Measurements from ENCODE around the gene GLO1.

GLO1 gene

GRCh38 chr6:38678178-38678760 lies 24.7 kb downstream of the GLO1 start:
- no peak overlapping the region for H2AFZ ChIP-seq (ENCODE audit: low read depth, low read length)
- H3K4me3 ChIP-seq (ENCODE audit: low read depth in 1 of 2, low read length in 2 of 2): no peak overlapping the region
- no peak overlapping the region for H3K27ac ChIP-seq (ENCODE audit: low read length)
- no peak for ATAC-seq (ENCODE audit: insufficient read depth, low read depth)
- H3K9ac ChIP-seq (ENCODE audit: low read depth, low read length): no peak overlapping the region
- no peaks in the 10 kb centered on the region for H3K9me3 ChIP-seq (ENCODE audit: insufficient read depth, low read length, severe bottlenecking)
- H3K36me3 ChIP-seq (ENCODE audit: insufficient read depth, low read length): peaks cover 77% of the 10 kb centered on the region
- H3K27me3 ChIP-seq (ENCODE audit: insufficient read depth, low read length, poor library complexity): no peaks in the 10 kb centered on the region
- no peak overlapping the region for H3K4me2 ChIP-seq (ENCODE audit: insufficient read depth, low read length)
- TF ChIP-seq CTCF (IDR thresholded peaks at IDR 0.05; ENCODE audit: borderline replicate concordance, extremely low read depth, low read length, poor library complexity, severe bottlenecking): no peak
- no peak for TF ChIP-seq EZH2 (IDR thresholded peaks at IDR 0.05; ENCODE audit: borderline replicate concordance, low read depth, low read length, severe bottlenecking)
- H3K4me1 ChIP-seq (ENCODE audit: insufficient read depth, low read length): no peaks in the 10 kb centered on the region
- peaks cover 3% of the 10 kb centered on the region; the same call in 1 of the 2 replicates for H4K20me1 ChIP-seq (ENCODE audit: insufficient read depth, low read length)
- DNase-seq: no peak
- H3K79me2 ChIP-seq (ENCODE audit: insufficient read depth, low read length): no peaks in the 10 kb centered on the region

- Histone ChIP-seq H3K79me2 (ENCODE audit: insufficient read depth, low read length) (no peaks in the 10 kb centered on the region), H3K27me3 (ENCODE audit: insufficient read depth, low read length, poor library complexity) (no peaks in the 10 kb centered on the region), H3K9ac (ENCODE audit: low read depth, low read length) (no peak overlapping the region), H3K4me3 (ENCODE audit: low read depth in 1 of 2, low read length in 2 of 2) (no peak overlapping the region), H3K4me1 (ENCODE audit: insufficient read depth, low read length) (no peaks in the 10 kb centered on the region), H3K36me3 (ENCODE audit: insufficient read depth, low read length) (peaks cover 66% of the 10 kb centered on the region), H3K4me2 (ENCODE audit: insufficient read depth, low read length) (no peak overlapping the region), H2AFZ (ENCODE audit: low read depth, low read length) (no peak overlapping the region), H3K27ac (ENCODE audit: low read length) (no peak overlapping the region), H4K20me1 (ENCODE audit: insufficient read depth, low read length) (peaks cover 3% of the 10 kb centered on the region; the same call in 1 of the 2 replicates), H3K9me3 (ENCODE audit: insufficient read depth, low read length, severe bottlenecking) (no peaks in the 10 kb centered on the region)
- DNase-seq (no peak), ATAC-seq (ENCODE audit: insufficient read depth, low read depth) (no peak)
- TF ChIP-seq CTCF (IDR thresholded peaks at IDR 0.05; ENCODE audit: borderline replicate concordance, extremely low read depth, low read length, poor library complexity, severe bottlenecking) (no peak), EZH2 (IDR thresholded peaks at IDR 0.05; ENCODE audit: borderline replicate concordance, low read depth, low read length, severe bottlenecking) (no peak)
These were observed 25.9 kb downstream of the GLO1 start for GRCh38 chr6:38676974-38677544.

GRCh38 chr6:38676236-38676973 lies 26.5 kb downstream of the GLO1 start:
- Histone ChIP-seq H4K20me1 (ENCODE audit: insufficient read depth, low read length) (peaks cover under 1% of the 10 kb centered on the region; the same call in 1 of the 2 replicates), H2AFZ (ENCODE audit: low read depth, low read length) (no peak overlapping the region), H3K4me2 (ENCODE audit: insufficient read depth, low read length) (no peak overlapping the region), H3K4me1 (ENCODE audit: insufficient read depth, low read length) (no peaks in the 10 kb centered on the region), H3K9ac (ENCODE audit: low read depth, low read length) (no peak overlapping the region), H3K36me3 (ENCODE audit: insufficient read depth, low read length) (peaks cover 59% of the 10 kb centered on the region), H3K9me3 (ENCODE audit: insufficient read depth, low read length, severe bottlenecking) (no peaks in the 10 kb centered on the region), H3K27me3 (ENCODE audit: insufficient read depth, low read length, poor library complexity) (no peaks in the 10 kb centered on the region), H3K4me3 (ENCODE audit: low read depth in 1 of 2, low read length in 2 of 2) (no peak overlapping the region), H3K79me2 (ENCODE audit: insufficient read depth, low read length) (no peaks in the 10 kb centered on the region), H3K27ac (ENCODE audit: low read length) (no peak overlapping the region)
- no peak for DNase-seq
- TF ChIP-seq CTCF (IDR thresholded peaks at IDR 0.05; ENCODE audit: borderline replicate concordance, extremely low read depth, low read length, poor library complexity, severe bottlenecking): no peak
- TF ChIP-seq EZH2 (IDR thresholded peaks at IDR 0.05; ENCODE audit: borderline replicate concordance, low read depth, low read length, severe bottlenecking): no peak
- ATAC-seq (ENCODE audit: insufficient read depth, low read depth): no peak
